Non-pigmented ciliary epithelial cell (primary cell): ENCODE measurements around the gene EPS8L3.
"Not testable (repeated sequence)": the region's sequence is repeated elsewhere in the genome, so short reads cannot be mapped to it uniquely, and the experiment has no call there.

Source experiments
- DNase-seq: peaks from one replicate; pipeline ENCODE4 v3.0.0-alpha.2; 2010; ENCODE audit warnings: low read depth

EPS8L3 gene

DNA sequence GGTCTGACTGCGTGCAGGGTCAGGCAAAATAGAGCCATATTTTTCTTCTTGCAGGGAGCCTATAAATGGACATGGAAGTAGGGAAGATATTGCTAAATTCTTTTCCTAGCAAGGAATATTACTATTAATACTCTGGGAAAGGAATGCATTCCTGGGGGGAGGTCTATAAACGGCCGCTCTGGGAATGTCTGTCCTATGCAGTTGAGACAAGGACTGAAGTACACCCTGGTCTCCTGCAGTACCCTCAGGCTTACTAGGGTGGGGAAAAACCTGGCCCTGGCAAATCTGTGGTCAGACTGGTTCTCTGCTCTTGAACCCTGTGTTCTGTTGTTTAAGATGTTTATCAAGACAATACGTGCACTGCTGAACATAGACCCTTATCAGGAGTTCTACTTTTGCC lies 54.8 kb downstream of the EPS8L3 start:
- DNase-seq: not testable (repeated sequence)

DNA sequence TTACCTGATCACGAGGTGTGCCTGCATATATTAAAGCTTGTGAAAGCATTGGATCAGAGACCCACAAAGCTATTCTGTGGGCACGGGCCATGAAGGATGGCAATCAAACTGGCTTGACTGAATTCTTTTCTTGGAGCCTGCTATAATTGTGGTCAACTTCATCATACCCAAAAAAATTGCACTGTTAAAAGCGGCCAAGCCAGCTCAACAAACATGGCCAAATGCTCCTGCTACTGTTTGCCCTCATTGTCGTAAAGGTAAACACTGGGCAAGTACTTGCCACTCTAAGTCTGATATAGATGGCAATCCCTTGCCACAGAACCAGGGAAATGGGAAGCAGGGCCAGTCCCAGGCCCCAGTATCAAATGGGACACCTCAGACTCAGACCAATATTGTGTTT lies 58.3 kb downstream of the EPS8L3 start:
- no peak for DNase-seq

DNA sequence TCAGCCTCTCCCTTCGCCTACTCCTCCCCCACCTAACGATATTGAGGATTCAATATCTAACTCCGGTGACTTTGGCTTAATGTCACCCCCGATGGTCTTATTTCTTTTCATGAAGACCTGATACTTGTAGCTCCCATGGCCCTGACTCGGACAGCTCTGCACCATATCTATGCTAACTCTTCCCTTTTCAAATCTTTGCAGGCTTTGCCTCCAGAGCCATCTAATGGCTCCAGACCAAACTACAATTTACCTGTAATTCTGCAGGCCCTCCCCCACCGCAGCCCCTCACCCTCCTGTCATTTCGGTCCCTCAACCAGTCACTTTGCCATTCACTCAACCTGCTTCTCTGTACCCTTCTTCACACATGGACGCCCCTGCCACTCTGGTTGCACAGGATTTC lies 59.5 kb downstream of the EPS8L3 start:
- no peak for DNase-seq

DNA sequence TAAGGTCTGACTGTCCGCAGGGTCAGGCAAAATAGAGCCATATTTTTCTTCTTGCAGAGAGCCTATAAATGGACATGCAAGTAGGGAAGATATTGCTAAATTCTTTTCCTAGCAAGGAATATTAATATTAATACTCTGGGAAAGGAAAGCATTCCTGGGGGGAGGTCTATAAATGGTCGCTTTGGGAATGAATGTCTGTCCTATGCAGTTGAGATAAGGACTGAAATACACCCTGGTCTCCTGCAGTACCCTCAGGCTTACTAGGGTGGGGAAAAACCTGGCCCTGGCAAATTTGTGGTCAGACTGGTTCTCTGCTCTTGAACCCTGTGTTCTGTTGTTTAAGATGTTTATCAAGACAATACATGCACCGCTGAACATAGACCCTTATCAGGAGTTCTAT lies 60.8 kb downstream of the EPS8L3 start:
- not testable (repeated sequence) for DNase-seq
